ENCODE measurements around the gene DPH6. TPM values are rescaled to one million over a fixed set of nuclear protein-coding genes. Genes with fewer than 3 reads are reported as not detected.

DPH6 gene
- total RNA-seq, 2 donors from 2014 or later, result 8.9 to 17.6 TPM

DNA sequence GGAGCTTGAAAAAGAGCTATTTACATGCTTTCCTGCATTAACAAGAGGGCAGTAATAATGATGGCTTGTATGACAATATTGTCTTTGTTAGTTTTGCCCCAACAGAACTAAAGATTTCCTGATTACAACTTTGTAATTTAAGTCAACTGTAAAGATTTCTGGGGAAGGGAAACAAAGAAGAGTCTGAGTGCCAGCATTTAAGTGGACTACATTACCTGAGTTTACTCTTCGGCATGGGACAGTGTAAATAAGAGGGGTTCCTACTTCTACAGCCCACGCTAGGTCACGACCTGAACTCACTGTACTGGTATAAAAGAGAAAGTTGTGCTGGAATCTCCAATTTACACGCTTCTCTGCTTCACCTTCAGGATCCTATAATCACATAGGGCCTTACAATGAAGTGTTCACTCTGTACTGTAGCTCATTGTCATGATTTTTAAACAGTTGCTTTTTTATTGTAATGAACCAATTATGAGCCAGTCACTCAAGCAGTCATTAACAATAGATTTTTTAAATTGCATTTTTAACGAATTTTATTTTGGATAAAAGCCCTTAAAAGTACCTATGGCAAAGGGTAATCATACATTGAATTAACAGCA lies 39.6 kb downstream of the DPH6 start:
- WGBS, result 32% methylated on average over 5 of the region's 5 CpGs
- TF ChIP-seq, protein P1, sequence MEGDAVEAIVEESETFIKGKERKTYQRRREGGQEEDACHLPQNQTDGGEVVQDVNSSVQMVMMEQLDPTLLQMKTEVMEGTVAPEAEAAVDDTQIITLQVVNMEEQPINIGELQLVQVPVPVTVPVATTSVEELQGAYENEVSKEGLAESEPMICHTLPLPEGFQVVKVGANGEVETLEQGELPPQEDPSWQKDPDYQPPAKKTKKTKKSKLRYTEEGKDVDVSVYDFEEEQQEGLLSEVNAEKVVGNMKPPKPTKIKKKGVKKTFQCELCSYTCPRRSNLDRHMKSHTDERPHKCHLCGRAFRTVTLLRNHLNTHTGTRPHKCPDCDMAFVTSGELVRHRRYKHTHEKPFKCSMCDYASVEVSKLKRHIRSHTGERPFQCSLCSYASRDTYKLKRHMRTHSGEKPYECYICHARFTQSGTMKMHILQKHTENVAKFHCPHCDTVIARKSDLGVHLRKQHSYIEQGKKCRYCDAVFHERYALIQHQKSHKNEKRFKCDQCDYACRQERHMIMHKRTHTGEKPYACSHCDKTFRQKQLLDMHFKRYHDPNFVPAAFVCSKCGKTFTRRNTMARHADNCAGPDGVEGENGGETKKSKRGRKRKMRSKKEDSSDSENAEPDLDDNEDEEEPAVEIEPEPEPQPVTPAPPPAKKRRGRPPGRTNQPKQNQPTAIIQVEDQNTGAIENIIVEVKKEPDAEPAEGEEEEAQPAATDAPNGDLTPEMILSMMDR (IDR thresholded peaks at IDR 0.05), result no peak
- TF ChIP-seq POLR2AphosphoS5 (IDR thresholded peaks at IDR 0.05), result no peak
- TF ChIP-seq POLR2A (IDR thresholded peaks at IDR 0.05), result no peak
- no peak overlapping the region for H3K4me3 ChIP-seq
- no peaks in the 10 kb centered on the region for H3K27me3 ChIP-seq (replicated peaks; ENCODE audit: insufficient read depth)
- H3K4me1 ChIP-seq (replicated peaks), result peaks cover 5% of the 10 kb centered on the region
- H3K27ac ChIP-seq, result peak overlapping the region; percentile 28 to 47
- H3K9me3 ChIP-seq, result no peaks in the 10 kb centered on the region
- DNase-seq (ENCODE audit: low spot score), result no peak
- intact Hi-C loops (cut with DNase I), result no loop called here
- no peaks in the 10 kb centered on the region for H3K36me3 ChIP-seq

DNA sequence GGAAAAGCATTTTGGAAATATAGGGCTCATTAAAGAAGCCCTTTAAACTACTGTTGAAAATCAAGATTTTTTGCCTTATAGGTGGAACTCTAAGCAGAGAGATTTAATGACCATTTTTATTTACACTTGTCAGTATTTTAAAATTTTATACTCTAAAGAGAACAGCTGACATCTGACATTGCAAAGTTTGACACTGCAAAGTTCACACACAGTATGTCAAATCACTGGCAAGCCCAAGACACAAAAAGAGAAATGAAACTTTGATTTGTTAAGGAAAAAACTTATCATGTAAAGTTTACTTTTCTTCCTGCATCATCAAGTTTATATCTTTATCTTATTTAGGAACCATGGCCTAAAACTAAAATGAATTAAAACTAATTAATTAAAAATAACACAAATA lies 40.2 kb downstream of the DPH6 start:
- TF ChIP-seq POLR2A (IDR thresholded peaks at IDR 0.05) (no peak), POLR2AphosphoS5 (IDR thresholded peaks at IDR 0.05) (no peak)
- TF ChIP-seq, protein P1 (IDR thresholded peaks at IDR 0.05), result no peak
- Histone ChIP-seq H3K36me3 (no peaks in the 10 kb centered on the region), H3K27me3 (replicated peaks; ENCODE audit: insufficient read depth) (no peaks in the 10 kb centered on the region), H3K27ac (peak overlapping the region; percentile 28 to 47), H3K9me3 (no peaks in the 10 kb centered on the region), H3K4me1 (replicated peaks) (peaks cover 5% of the 10 kb centered on the region), H3K4me3 (no peak overlapping the region)
- no peak for DNase-seq (ENCODE audit: low spot score)
- intact Hi-C loops (cut with DNase I), result no loop called here

DNA sequence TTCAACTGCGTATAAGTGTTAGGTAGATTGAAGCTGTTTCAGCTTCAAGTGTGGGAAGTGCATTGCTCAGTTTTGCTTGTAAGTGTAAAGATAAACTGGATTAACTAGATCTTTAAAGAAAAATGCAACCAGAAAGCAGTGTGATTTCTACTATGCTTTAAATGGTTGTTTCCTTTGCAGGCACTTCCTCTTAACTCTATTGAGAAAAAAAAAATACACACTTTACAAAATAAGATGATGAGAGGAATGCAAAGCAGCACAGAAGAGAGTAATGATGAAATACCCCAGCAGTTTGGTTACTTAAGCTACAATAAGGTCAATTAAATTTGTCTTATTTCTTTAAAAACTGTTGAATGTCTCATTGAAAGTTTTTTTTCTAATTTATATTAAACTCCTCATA lies 40.8 kb downstream of the DPH6 start:
- no peaks in the 10 kb centered on the region for H3K9me3 ChIP-seq
- H3K27ac ChIP-seq, result no peak overlapping the region
- H3K4me3 ChIP-seq, result no peak overlapping the region
- TF ChIP-seq, protein P1 (IDR thresholded peaks at IDR 0.05), result no peak
- no peak for TF ChIP-seq POLR2AphosphoS5 (IDR thresholded peaks at IDR 0.05)
- TF ChIP-seq POLR2A (IDR thresholded peaks at IDR 0.05), result no peak
- intact Hi-C loops (cut with DNase I), result no loop called here
- WGBS, result 61% methylated on average over 1 of the region's 1 CpG
- no peaks in the 10 kb centered on the region for H3K36me3 ChIP-seq
- no peaks in the 10 kb centered on the region for H3K27me3 ChIP-seq (replicated peaks; ENCODE audit: insufficient read depth)
- H3K4me1 ChIP-seq (replicated peaks), result peaks cover 5% of the 10 kb centered on the region
- DNase-seq (ENCODE audit: low spot score), result no peak

DNA sequence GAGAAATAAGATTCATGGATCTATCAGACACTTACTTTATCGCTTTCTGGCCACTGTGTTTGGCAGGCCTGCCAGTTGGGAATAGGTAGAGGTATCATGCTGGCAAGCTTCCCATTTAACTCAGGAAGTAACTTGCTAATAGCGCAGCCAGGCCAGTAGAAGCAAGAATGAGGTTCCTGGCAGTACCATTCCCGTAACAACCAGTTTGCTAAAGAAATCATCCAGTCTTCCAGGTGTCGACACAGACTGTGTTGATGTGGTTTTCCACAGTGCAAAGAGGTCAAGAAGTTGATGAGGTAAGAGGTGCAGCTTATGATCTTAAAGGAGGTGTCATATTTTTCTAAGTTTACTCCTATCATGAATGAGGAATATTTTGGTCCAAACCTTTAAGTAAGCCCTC lies 46.2 kb downstream of the DPH6 start:
- Histone ChIP-seq H3K4me3 (no peak overlapping the region), H3K9me3 (no peaks in the 10 kb centered on the region), H3K36me3 (no peaks in the 10 kb centered on the region), H3K4me1 (replicated peaks) (no peaks in the 10 kb centered on the region), H3K27me3 (replicated peaks; ENCODE audit: insufficient read depth) (no peaks in the 10 kb centered on the region), H3K27ac (no peak overlapping the region)
- WGBS, result 84% methylated on average over 4 of the region's 4 CpGs
- intact Hi-C loops (cut with DNase I), result no loop called here
- TF ChIP-seq POLR2AphosphoS5 (IDR thresholded peaks at IDR 0.05), result no peak
- TF ChIP-seq, protein P1 (IDR thresholded peaks at IDR 0.05), result no peak
- DNase-seq (ENCODE audit: low spot score), result peak; percentile 12

DNA sequence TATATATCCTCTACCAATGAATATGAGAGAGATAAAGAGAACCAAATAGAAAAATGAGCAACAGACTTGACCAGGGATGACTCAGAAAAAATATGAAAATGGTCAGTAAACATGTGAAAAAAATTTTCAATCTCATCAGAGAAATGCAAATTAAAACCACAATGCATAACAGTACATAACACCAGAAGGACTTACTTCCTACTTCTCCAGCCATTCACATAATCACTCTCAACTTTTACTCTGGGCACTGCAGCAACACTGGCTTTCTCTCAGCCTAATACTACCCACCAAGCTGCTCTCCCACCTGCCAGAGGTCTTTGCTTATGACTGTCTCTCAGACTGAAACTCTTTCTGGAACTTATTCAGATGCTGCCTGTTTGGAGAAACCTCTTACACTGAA lies 49.4 kb downstream of the DPH6 start:
- H3K27me3 ChIP-seq (replicated peaks; ENCODE audit: insufficient read depth), result no peaks in the 10 kb centered on the region
- H3K9me3 ChIP-seq, result no peaks in the 10 kb centered on the region
- no peaks in the 10 kb centered on the region for H3K36me3 ChIP-seq
- DNase-seq (ENCODE audit: low spot score), result no peak
- H3K4me3 ChIP-seq, result no peak overlapping the region
- intact Hi-C loops (cut with DNase I), result no loop called here
- TF ChIP-seq POLR2AphosphoS5 (IDR thresholded peaks at IDR 0.05), result no peak
- no peak overlapping the region for H3K27ac ChIP-seq
- H3K4me1 ChIP-seq (replicated peaks), result no peaks in the 10 kb centered on the region
